Mucosa of gallbladder (tissue), 1 donor: ENCODE results near the gene FOXM1. TPM values are rescaled to one million over a fixed set of nuclear protein-coding genes. Genes with fewer than 3 reads are reported as not detected.
A peak's percentile ranks its signal among the peaks of the same experiment; 100 is the strongest.

Source experiments
- DNase-seq: peaks from one replicate; pipeline ENCODE4 v3.0.0-alpha.2; 2020; ENCODE audit warnings: low spot score
- total RNA-seq: library from RNA; stranded (reverse); gene quantifications from one replicate; pipeline ENCODE4 v1.2.1, GENCODE V29; 2021
- donor health status: DM: no; HTN: no; CAD: no.

The FOXM1 gene
- total RNA-seq, 1 donor from 2014 or later: 2.6 TPM

GRCh38 chr12:2842948-2843347, 34.0 kb downstream of the FOXM1 start:
- no peak for DNase-seq

DNA sequence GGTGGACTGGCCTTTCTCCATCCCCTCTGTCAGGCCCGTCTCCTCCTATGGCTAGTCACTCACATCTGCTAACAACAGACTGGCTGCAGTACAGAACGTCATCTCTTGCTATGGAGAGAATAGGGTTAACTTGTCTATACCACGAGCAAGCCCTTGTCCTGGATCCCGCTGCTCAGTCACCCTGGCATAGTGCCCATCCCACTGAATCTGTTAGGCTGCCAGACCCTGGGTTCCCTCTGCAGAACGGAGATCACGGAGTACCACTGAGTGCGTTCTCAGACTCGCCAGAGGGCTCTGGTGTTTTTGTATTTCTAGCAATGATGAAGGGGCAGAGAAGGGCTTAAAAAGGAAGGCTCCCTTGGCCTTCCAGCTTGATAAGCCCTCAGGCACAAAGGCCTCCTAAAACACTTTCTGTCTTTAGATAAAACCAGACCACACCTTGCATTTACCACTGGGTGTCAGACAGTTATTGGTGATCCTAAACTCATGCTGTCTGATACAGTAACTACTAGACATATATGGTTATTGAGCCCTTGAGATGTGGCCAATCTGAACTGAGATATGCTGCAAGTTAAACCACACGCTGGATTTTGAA, 35.8 kb downstream of the FOXM1 start:
- DNase-seq: no peak

DNA sequence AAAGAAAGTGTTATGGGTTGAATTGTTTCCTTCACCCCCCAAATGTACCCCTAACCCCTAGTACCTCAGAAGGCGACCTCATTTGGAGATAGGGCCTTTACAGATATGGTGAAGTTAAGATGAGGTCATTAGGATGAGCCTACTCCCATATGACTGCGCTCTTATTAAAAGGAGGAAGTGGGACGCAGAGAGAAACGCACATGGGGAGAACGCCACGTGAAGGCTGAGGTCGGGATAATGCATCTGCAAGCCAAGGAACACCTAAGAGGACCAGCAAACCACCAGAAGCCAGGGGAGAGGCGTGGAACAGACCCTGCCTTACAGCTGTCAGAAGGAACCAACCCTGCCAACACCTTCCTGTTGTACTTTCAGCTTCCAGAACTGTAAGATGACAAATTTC, 40.4 kb downstream of the FOXM1 start:
- no peak for DNase-seq

DNA sequence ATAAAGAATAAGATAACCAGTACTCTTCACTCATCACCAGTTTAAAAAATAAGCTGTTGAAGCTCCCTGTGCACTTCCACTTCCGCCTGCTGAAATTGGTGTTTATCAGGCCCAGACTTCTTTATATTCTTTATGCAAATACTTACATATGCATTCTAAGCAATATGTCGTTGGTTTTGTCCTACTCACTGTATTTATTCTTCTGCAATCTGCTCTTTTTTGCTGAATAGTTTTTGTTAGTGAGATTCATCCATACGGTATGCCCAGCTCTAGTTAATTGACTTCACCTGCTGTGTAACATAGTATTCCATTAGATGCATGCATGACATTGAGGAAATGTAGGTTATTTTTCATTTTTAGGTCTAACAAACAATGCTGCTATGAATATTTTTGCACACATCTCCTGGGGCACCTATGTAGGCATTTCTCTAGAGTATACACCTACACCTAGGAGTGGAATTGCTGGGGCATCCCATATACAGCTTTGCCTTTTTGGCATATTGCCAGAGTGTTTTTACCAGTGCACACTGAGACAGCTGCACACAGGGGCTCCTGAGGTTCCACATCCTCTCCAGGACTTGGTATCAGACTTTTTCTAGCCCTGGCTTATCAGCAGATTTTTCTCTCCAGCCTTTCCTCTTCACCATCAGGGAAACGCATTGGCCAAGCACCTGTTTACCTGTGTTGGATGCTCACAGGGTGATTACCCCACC, 41.1 kb downstream of the FOXM1 start:
- no peak for DNase-seq

GRCh38 chr12:2834581-2835491, 42.1 kb downstream of the FOXM1 start, which contains the start of gene NRIP2:
Gene NRIP2 (minus strand): TSS chr12:2835035. CDS start chr12:2834983, 52 bp downstream.
- DNase-seq: no peak

GRCh38 chr12:2833810-2834209, 43.2 kb downstream of the FOXM1 start:
- no peak for DNase-seq

DNA sequence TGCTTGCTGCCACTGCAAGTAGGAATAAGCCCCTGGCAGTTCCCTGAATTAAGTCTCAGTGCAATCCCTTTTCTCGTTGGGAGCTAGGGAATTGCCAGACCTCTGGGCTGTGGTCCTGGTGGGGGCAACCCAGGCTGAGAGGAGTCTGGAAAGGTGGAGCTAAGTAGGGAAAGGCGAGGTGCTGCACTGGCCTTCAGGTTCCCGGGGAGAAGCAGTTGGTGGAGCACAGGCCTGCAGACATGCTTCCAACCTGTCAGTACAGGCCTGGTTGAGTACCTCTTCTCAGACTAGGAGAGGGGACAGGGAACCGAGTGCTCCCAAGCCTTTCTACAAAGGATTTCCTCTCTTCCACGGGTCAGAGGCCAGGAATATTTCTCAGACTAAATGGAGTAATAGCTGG, 43.6 kb downstream of the FOXM1 start:
- no peak for DNase-seq

GRCh38 chr12:2832550-2833127, 44.3 kb downstream of the FOXM1 start:
- no peak for DNase-seq

DNA sequence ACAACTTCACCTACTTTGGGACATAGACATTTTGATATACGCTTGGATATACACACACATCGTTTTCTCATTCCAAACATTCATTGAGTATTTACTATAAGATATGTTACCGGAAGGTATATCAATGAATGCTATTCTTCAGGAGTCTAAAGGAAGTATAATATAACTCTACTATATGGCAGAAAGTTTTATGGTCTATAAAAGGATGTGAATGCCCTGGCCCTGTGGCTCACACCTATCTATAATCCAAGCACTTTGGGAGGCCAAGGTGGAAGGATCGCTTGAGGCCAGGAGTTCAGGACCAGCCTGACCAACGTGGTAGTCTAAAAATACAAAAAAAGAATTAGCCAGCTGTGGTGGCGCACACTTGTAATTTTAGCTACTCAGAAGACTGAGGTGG, 47.7 kb downstream of the FOXM1 start:
- no peak for DNase-seq

DNA sequence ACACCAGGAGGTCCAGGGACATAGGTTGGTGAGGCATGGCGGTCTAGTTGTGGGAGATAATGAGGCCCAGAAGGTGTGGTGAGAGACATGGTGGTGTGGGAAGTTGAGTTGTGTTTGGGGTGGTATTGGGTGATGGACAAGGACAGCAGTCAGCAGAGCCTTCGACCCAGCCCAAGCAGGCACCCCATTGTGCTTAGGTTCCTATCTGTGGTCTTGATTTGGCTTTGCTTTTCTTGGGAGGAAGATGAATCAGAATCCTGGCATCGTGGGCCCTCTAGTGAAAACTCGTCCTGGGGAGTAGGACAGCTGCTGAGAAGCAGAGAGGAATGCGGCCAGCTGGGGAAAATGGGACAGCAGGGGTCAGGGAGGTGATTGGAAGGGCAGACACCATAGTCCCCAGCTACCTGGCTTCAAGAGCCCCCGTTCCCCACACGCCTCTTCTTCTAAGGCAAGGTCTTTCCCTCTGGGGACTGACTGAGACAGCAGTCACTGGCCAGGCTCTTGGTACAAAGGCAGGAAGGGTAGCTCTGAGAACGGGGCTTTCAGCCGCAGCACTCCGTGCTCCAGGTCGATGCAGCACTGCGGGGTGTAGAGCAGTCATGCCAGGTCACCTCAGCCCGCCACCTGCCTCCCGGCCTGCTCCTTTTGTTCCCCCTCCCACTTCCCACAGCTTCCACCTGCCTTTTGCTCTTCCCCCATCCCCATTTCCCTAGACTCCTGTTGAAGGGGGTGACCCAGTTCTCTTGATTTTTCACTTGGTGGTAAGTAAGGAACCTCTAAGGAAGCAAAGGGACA, 50.1 kb downstream of the FOXM1 start:
- DNase-seq: no peak

- no peak for DNase-seq
Measured at GRCh38 chr12:2826036-2826435, 50.9 kb downstream of the FOXM1 start.

GRCh38 chr12:2825132-2825531, 51.8 kb downstream of the FOXM1 start:
- no peak for DNase-seq

DNA sequence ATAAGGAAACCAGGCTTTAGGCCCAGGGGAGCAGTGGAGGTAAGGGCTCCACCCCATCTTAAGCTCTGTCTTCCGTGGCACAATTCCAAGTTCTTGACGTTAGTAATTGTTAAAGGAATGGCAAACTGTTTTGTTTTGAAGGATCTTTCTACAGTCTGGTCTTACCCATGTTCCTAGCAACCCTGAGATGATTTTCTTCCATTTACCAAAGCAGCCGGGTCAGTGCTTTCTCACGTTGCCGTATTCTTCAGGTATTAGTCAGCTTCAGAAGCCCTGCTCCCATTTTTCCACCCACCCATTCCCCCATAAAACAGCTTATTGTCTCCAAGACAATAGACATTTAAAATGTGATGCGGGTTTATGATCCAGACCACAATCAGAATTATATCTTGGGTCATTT, 52.4 kb downstream of the FOXM1 start:
- no peak for DNase-seq

DNA sequence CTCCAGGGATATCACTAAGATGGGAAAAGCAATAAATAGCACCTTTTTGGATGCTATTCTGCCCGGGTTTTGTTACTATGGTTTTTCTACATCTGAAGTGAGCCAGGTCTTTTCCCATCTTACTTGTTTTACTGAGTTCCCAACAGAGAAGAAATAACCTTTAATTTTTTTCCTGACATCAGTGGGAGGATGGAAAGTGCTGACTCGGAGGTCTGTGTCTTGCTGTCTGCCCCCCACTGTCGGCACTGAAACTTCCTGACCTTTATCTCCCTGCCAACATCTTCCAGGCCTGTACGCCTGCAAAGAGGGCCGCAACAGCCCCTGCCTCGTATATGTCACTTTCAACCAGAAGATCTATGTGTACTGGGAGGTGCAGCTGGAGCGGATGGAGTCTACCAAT, 53.5 kb downstream of the FOXM1 start:
- no peak for DNase-seq

- no peak for DNase-seq
Measured at GRCh38 chr12:2820432-2820831, 56.5 kb downstream of the FOXM1 start.

DNA sequence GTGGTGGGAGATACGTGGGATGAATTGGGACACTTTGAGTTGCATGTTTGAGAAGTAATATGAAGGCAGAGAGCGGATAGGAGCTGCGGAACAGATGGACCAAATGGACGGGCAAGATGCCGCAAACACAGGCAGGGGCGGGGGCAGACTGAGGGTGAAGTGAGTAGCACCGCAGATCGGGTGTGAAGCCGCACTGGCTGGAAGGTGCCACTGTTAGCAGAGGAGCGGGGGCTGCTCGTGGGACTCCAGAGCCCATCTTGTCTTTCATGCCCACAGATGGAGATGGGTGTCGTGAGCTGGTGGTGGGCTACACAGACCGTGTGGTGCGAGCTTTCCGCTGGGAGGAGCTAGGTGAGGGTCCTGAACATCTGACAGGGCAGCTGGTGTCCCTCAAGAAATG, 57.2 kb downstream of the FOXM1 start:
- DNase-seq: no peak

GRCh38 chr12:2813214-2814185, 63.5 kb downstream of the FOXM1 start:
- DNase-seq: peak; percentile 51

- DNase-seq: peak; percentile 99
Measured at GRCh38 chr12:2812290-2813213, 64.4 kb downstream of the FOXM1 start, which contains the start of gene ITFG2. Gene ITFG2 (plus strand): TSS chr12:2812668. CDS start chr12:2812761, 93 bp downstream.

- no peak for DNase-seq
Measured at GRCh38 chr12:2811801-2812200, 65.2 kb downstream of the FOXM1 start.
